Neural crest cell (in vitro differentiated cells): ENCODE measurements around the gene EIF4G3. TPM values are rescaled to one million over a fixed set of nuclear protein-coding genes. Genes with fewer than 3 reads are reported as not detected.

Source experiments
- DNase-seq: peaks from one replicate; pipeline ENCODE4 v3.0.0; 2021; ENCODE audit warnings: low read depth, mixed read lengths, low spot score
- H3K27ac Mint-ChIP-seq: one replicate; pipeline ENCODE4 v1.8.0; 2021; ENCODE audit warnings: mild to moderate bottlenecking, mixed read lengths; ENCODE audit not compliant: unreplicated experiment
- H3K27me3 Mint-ChIP-seq: 2 replicates; pipeline ENCODE4 v1.8.0; 2021; ENCODE audit warnings: low read depth, mild to moderate bottlenecking, mixed read lengths
- H3K36me3 Mint-ChIP-seq: 2 replicates; pipeline ENCODE4 v1.8.0; 2021; ENCODE audit warnings: low read depth, mild to moderate bottlenecking, mixed read lengths
- H3K4me1 Mint-ChIP-seq: 2 replicates; pipeline ENCODE4 v1.8.0; 2021; ENCODE audit warnings: mixed read lengths
- H3K4me3 Mint-ChIP-seq: one replicate; pipeline ENCODE4 v1.8.0; 2021; ENCODE audit warnings: mild to moderate bottlenecking, mixed read lengths
- H3K9me3 Mint-ChIP-seq: 2 replicates; pipeline ENCODE4 v1.8.0; 2021; ENCODE audit warnings: mixed read lengths
- CTCF ChIP-seq: fragments of 200-600 bp; sonication (generic); conservative IDR thresholded peaks from 2 replicates; pipeline ENCODE4 v1.5.0; 2021; ENCODE audit warnings: antibody characterized with exemption, mild to moderate bottlenecking
- long read RNA-seq: library from polyadenylated mRNA; unstranded; transcript quantifications from one replicate; pipeline ENCODE4 v2.0.0, GENCODE V29; 2020
- total RNA-seq: library from RNA; stranded (reverse); gene quantifications from 2 replicates; pipeline ENCODE4 v1.2.1, GENCODE V29; 2021

EIF4G3 gene
- total RNA-seq = 97.5 and 99.9 TPM in 2 replicates
- long read RNA-seq, partial matches to known transcripts = 45 of 54 reads
- long read RNA-seq, other reads (novel, unspliced or antisense) = 9 of 54 reads

GRCh38 chr1:21176586-21177555 is at the start of gene EIF4G3:
Gene EIF4G3 (minus strand): TSS chr1:21176897. CDS start chr1:21002742, 174,155 bp downstream.
- H3K4me3 Mint-ChIP-seq = peak within 1 kb of the TSS; percentile 99
- H3K27ac Mint-ChIP-seq = peak within 1 kb of the TSS; percentile 96
- H3K27me3 Mint-ChIP-seq = no peaks in the 10 kb centered on the region
- H3K9me3 Mint-ChIP-seq = no peaks in the 10 kb centered on the region
- DNase-seq = peak; percentile 100
- H3K36me3 Mint-ChIP-seq = no peaks in the 10 kb centered on the region
- no peak for TF ChIP-seq CTCF
- H3K4me1 Mint-ChIP-seq = peaks cover 35% of the 10 kb centered on the region

GRCh38 chr1:21225065-21225464 is 48.4 kb upstream of the EIF4G3 start:
- H3K27me3 Mint-ChIP-seq = no peaks in the 10 kb centered on the region
- DNase-seq = no peak
- TF ChIP-seq CTCF = no peak
- H3K4me3 Mint-ChIP-seq = no peak overlapping the region
- no peak overlapping the region for H3K27ac Mint-ChIP-seq
- peaks cover 5% of the 10 kb centered on the region for H3K36me3 Mint-ChIP-seq
- no peaks in the 10 kb centered on the region for H3K4me1 Mint-ChIP-seq
- no peaks in the 10 kb centered on the region for H3K9me3 Mint-ChIP-seq

GRCh38 chr1:21220815-21221214 is 44.1 kb upstream of the EIF4G3 start:
- no peaks in the 10 kb centered on the region for H3K9me3 Mint-ChIP-seq
- no peak overlapping the region for H3K27ac Mint-ChIP-seq
- no peak overlapping the region for H3K4me3 Mint-ChIP-seq
- peaks cover 5% of the 10 kb centered on the region for H3K36me3 Mint-ChIP-seq
- no peak for TF ChIP-seq CTCF
- H3K4me1 Mint-ChIP-seq = no peaks in the 10 kb centered on the region
- no peaks in the 10 kb centered on the region for H3K27me3 Mint-ChIP-seq
- no peak for DNase-seq

GRCh38 chr1:21219674-21220073 is 43.0 kb upstream of the EIF4G3 start:
- Mint-ChIP-seq H3K9me3 (no peaks in the 10 kb centered on the region), H3K4me3 (no peak overlapping the region), H3K27me3 (no peaks in the 10 kb centered on the region), H3K27ac (peak overlapping the region; percentile 67), H3K36me3 (peaks cover 2% of the 10 kb centered on the region), H3K4me1 (no peaks in the 10 kb centered on the region)
- no peak for TF ChIP-seq CTCF
- DNase-seq = no peak

GRCh38 chr1:21217812-21218596 is 41.3 kb upstream of the EIF4G3 start:
- Mint-ChIP-seq H3K4me3 (no peak overlapping the region), H3K27ac (no peak overlapping the region), H3K4me1 (no peaks in the 10 kb centered on the region), H3K9me3 (no peaks in the 10 kb centered on the region), H3K27me3 (no peaks in the 10 kb centered on the region), H3K36me3 (peaks cover 2% of the 10 kb centered on the region)
- DNase-seq = peak; percentile 62
- TF ChIP-seq CTCF = peak; percentile 46
